ENCODE results near the gene PRKCZ. TPM values are rescaled to one million over a fixed set of nuclear protein-coding genes. Genes with fewer than 3 reads are reported as not detected.

Gene PRKCZ
- total and polyA plus RNA-seq, 9 of the 15 experiments (the other 6 are each of a cell fraction or from before 2014, with no cell fraction given): 0.07 to 3.1 (median 1.3) TPM

- TF ChIP-seq CEBPZ (IDR thresholded peaks at IDR 0.05; ENCODE audit: borderline replicate concordance, low read depth, low read length) (no peak), L3MBTL2 (IDR thresholded peaks at IDR 0.05) (0 out of 2 replicates have a peak, but pooled peaks have one; percentile 28), PTRF (tag; IDR thresholded peaks at IDR 0.05) (no peak), CSDE1 (IDR thresholded peaks at IDR 0.05) (no peak), PYGO2 (tag; IDR thresholded peaks at IDR 0.05) (no peak), YY1 (IDR thresholded peaks at IDR 0.05; ENCODE audit: borderline replicate concordance in 1 of 3, control insufficient read depth in 1 of 3, extremely low read depth in 1 of 3, insufficient read depth in 3 of 3, insufficient read length in 1 of 3, insufficient replicate concordance in 2 of 3, low read depth in 1 of 3, low read length in 2 of 3) (peak in 1 of 3 experiments; percentile 6), CXXC5 (CRISPR knock-in tag; IDR thresholded peaks at IDR 0.05) (peak; percentile 26; the same call in 1 of the 2 replicates), POLR2G (IDR thresholded peaks at IDR 0.05; ENCODE audit: low read depth, low read length) (peak; percentile 62), ETV6 (IDR thresholded peaks at IDR 0.05; ENCODE audit: borderline replicate concordance in 1 of 2, low read depth in 2 of 2, low read length in 1 of 2) (no peak), ETV6 (CRISPR knock-in tag; IDR thresholded peaks at IDR 0.05; ENCODE audit: borderline replicate concordance) (no peak), RBM39 (optimal IDR thresholded peaks at IDR 0.05; ENCODE audit: low read depth, low read length) (no peak), TBP (optimal IDR thresholded peaks at IDR 0.05; ENCODE audit: low read depth, low read length) (peak; percentile 47), HOMEZ (CRISPR knock-in tag; IDR thresholded peaks at IDR 0.05) (no peak), POLR2AphosphoS5 (IDR thresholded peaks at IDR 0.05; ENCODE audit: control insufficient read depth, insufficient read depth, low read depth, low read length) (0 out of 2 replicates have a peak, but pooled peaks have one; percentile 41), SMARCE1 (IDR thresholded peaks at IDR 0.05) (0 out of 2 replicates have a peak, but pooled peaks have one; percentile 26), ZNF184 (CRISPR knock-in tag; IDR thresholded peaks at IDR 0.05) (no peak), ZNF197 (CRISPR knock-in tag; IDR thresholded peaks at IDR 0.05; ENCODE audit: low read depth) (no peak), LEF1 (IDR thresholded peaks at IDR 0.05) (no peak), PRMT5 (CRISPR knock-in tag; IDR thresholded peaks at IDR 0.05) (no peak), NFE2 (IDR thresholded peaks at IDR 0.05; ENCODE audit: low read depth) (0 out of 2 replicates have a peak, but pooled peaks have one; percentile 9)
- TF ChIP-seq, protein P1, sequence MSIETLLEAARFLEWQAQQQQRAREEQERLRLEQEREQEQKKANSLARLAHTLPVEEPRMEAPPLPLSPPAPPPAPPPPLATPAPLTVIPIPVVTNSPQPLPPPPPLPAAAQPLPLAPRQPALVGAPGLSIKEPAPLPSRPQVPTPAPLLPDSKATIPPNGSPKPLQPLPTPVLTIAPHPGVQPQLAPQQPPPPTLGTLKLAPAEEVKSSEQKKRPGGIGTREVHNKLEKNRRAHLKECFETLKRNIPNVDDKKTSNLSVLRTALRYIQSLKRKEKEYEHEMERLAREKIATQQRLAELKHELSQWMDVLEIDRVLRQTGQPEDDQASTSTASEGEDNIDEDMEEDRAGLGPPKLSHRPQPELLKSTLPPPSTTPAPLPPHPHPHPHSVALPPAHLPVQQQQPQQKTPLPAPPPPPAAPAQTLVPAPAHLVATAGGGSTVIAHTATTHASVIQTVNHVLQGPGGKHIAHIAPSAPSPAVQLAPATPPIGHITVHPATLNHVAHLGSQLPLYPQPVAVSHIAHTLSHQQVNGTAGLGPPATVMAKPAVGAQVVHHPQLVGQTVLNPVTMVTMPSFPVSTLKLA (conservative IDR thresholded peaks at IDR 0.05): peak; percentile 46 to 56
These were observed 154.4 kb downstream of the PRKCZ start (continued) for GRCh38 chr1:2204415-2205190.
